Posterior vena cava (tissue), 2 donors: ENCODE data around the gene VRK1. TPM values are rescaled to one million over a fixed set of nuclear protein-coding genes. Genes with fewer than 3 reads are reported as not detected.

Source experiments
- DNase-seq: peaks from one replicate; pipeline ENCODE4 v3.0.0-alpha.2; 2020; ENCODE audit warnings: low spot score
- intact Hi-C, 2 donors: fragments of 100-400 bp; cut with DNase I; formaldehyde crosslinking; loops; one replicate each; pipeline versions ENCODE4 v1.14.1 to v1.14.2; 2022 to 2023
- total RNA-seq, 2 donors: library from RNA; stranded (reverse); fragmentation: NEBNext Ultra II Directional; extraction: Animal tissue kit (Norgen Biotek cat#: 25700); gene quantifications; one replicate each; pipeline ENCODE4 v1.2.1, GENCODE V29; 2021
- donor health status: DM: yes; HTN: yes; CAD: no.
- donor health status: DM: yes; HTN: yes; CAD: no.

Gene VRK1
- total RNA-seq, 2 donors from 2014 or later, result 10.7 to 11.5 TPM

- intact Hi-C loops, result no loop called here
- DNase-seq, result no peak
These were observed 14.9 kb downstream of the VRK1 start for GRCh38 chr14:96811985-96812667.

DNA sequence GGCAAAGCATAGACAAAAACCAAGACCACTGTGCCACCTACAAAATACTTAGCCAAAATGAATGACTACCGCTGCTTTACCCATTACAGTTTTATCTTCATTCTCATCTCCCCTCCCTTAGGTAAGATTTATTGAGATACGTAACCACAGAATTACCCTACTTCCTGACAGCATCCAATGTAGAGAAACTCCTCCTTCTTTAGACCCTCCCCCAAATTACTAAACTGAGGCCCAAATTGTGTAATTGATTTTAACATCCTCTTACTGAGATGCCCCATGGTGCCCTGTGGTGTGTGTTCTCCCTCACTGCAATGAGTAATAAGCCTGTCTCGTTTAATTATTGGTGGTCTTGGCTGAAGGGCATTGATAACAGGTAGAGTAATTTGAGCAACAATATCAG is 19.1 kb downstream of the VRK1 start:
- intact Hi-C loops, result no loop called here
- no peak for DNase-seq

DNA sequence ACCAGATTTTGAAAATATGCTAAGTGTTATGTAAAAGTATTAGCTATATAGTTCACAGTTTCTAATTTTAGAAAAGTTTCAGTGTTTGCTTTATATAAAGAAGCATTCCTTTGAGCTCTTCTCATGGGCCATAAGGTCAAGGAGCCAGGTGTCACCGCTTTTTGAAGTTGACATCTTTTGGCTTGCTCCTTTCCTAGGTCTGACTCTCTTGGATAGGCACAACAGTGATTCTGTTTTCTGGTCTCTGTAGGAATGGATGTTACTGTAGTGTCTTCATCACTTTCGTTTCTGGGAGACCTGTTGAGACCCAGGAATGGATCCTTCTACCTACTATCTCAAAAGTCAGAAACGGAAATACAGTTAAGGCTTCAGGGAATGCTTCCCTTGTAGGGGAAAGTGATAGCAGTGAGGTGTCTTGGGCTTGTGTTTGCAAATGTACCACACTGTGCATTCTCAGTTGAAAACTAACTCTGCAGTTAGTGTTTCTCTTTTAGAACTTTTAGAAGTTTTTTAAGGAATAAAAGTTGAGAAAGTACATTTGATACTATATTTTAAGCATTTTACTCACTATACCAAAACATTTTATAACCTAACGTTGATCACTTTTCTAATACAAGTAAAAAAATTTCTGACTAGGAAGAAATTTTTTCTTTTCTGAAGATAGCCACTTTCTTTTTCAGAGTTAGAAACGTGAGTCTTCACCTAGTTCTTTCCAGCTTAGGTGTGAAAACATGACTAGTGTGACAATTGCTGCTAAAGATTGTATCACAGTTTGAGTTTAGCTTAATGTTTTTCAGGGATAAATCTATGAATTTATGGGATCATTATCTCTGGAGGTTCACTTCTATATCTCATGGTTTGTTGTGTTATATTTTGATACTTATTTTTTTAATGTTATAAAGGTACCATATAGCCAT is 20.8 kb downstream of the VRK1 start:
- DNase-seq, result no peak
- intact Hi-C loops, result no loop called here

DNA sequence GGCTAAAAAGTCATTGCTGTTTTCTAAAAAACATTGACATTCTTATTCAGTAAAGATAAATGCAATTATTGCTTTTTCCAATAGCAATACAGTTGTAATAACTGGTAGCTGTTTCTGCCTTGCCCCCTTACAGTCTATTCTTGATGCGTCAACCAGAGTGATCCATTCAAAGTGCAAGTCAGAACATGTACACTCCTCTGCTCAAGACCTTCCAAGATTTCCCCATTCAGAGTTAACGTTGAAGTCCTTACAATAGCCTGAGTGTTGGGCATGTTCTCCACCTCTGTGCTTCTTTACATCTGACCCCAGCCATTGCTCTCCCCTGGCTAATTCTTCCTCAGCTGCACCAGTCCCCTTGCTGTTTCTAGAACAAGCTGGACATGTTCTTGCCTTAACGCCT is 24.3 kb downstream of the VRK1 start:
- no peak for DNase-seq
- intact Hi-C loops, result no loop called here

DNA sequence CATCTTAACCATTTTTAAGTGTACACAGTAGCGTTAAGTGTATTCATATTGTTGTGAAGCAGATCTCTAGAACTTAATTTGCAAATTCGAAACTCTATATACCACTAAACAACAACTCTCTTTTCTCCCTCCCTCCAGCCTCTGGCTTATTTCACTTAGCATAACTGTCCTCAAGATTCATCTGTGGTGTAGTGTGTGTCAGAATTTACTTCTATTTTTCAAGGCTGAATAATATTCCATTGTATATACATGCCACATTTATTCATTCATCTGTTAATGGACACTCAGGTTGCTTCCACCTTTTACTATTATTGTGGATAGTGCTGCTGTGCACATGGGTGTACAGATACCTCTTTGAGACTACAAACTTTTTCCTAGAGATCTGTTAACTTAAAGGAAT is 26.5 kb downstream of the VRK1 start:
- no peak for DNase-seq
- intact Hi-C loops, result no loop called here

- no peak for DNase-seq
- intact Hi-C loops, result no loop called here
These were observed 27.1 kb downstream of the VRK1 start for GRCh38 chr14:96824283-96824682.

- intact Hi-C loops, result no loop called here
- no peak for DNase-seq
These were observed 29.6 kb downstream of the VRK1 start for GRCh38 chr14:96826818-96827217.

DNA sequence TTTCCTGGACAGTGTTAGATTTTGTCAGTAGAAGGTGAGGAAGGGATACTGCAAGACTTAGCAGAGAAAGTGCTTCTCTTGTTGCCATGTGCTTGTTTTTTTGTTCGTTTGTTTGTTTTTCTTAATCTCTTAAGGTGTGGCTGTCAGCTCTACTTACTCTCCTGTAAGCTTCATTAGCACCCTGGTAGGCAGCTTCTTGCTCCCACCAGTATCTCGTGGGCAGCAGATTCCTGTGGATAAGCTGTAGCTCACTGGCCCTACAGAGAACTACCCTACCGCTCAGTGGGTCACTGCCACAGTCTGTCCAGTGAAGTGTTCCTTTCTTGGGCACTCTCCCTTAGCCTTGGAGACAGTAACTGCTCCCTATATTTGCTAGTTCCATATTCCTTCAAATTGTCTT is 30.1 kb downstream of the VRK1 start:
- intact Hi-C loops, result no loop called here
- DNase-seq, result no peak

DNA sequence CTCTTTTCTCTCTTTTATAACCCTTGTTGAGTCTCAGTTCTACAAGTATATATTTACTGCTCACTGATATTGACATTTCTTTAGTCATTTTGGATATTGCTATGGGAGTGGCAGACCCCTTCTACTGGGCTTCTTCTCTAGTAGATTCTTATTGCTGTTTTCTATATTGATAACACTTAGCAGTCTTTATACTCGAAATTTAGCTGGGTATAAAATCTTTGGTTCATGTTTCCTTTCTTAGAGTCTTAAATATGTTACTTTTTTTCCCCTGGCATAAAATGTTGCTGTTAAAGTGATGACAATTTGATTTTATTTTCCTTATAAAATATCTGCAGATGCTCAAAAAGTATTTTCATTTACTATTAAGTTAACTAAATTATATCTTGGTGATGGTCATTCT is 32.6 kb downstream of the VRK1 start:
- intact Hi-C loops, result no loop called here
- DNase-seq, result no peak

DNA sequence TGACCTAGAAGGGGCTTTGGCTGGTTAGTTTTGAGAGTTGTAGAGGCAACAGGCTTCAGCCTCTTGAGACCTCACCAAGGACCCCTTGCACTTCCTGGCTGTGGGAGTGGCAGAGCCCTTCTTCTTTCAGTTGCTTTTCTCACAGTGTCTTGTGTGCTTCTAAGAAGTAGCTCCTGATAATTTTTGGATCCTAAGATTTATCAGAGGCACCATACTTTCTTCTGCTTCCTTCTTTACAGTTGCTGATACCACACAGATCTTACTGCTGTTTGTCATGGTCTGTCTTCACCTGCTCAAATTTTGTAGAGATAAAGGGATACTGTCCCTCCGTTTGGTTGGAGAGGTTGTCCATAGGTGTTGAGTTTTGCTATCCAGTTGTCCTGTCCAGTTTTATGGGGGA is 33.8 kb downstream of the VRK1 start:
- intact Hi-C loops, result no loop called here
- no peak for DNase-seq

- no peak for DNase-seq
- intact Hi-C loops, result no loop called here
These were observed 35.2 kb downstream of the VRK1 start for GRCh38 chr14:96832351-96832750.

GRCh38 chr14:96838449-96838848 is 41.3 kb downstream of the VRK1 start:
- DNase-seq, result no peak
- intact Hi-C loops, result no loop called here

- intact Hi-C loops, result no loop called here
- no peak for DNase-seq
These were observed 42.1 kb downstream of the VRK1 start for GRCh38 chr14:96839251-96839650.

- no peak for DNase-seq
- intact Hi-C loops, result no loop called here
These were observed 46.0 kb downstream of the VRK1 start for GRCh38 chr14:96843137-96843536.

GRCh38 chr14:96844857-96845570 is 47.8 kb downstream of the VRK1 start:
- intact Hi-C loops, result no loop called here
- DNase-seq, result no peak

DNA sequence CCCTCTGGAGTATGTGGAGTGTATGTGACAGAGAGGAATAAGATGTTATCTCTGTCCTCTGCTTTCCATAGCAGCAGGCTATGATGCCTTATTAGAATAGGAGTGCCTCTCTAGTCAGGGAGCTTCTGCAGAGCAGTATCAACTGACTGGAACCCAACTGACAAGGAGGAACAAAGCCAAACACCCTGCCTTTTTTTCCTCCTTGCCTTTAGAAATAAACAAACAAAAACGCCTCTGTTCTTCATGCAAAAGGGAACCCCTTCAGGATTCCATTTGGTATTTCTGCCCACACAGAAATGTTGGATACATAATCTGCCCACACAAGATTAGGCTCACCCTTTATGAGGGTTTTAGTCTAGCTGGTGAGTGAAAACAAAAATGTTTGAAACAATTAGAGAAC is 50.3 kb downstream of the VRK1 start:
- no peak for DNase-seq
- intact Hi-C loops, result no loop called here

- intact Hi-C loops, result no loop called here
- DNase-seq, result no peak
These were observed 50.8 kb downstream of the VRK1 start for GRCh38 chr14:96848011-96848410.

GRCh38 chr14:96849733-96850132 is 52.6 kb downstream of the VRK1 start:
- intact Hi-C loops, result no loop called here
- DNase-seq, result no peak

GRCh38 chr14:96851694-96852381 is 54.7 kb downstream of the VRK1 start:
- intact Hi-C loops, result no loop called here
- DNase-seq, result no peak
